Liver (tissue), 3 donors: ENCODE data around the gene PCDH8.

Experiments used
- EGR1 ChIP-seq, 2 donors: IDR thresholded peaks; 2 replicates each; pipeline ENCODE4 v1.6.1; 2016 to 2018; ENCODE audit warnings: antibody characterized with exemption in 2 of 2, low read depth in 2 of 2
- GABPA ChIP-seq, 2 donors: IDR thresholded peaks in 1 of 2; conservative IDR thresholded peaks in 1 of 2; 2 replicates each; pipeline ENCODE4 v1.6.1; 2016; ENCODE audit warnings: antibody characterized with exemption in 2 of 2, mild to moderate bottlenecking in 1 of 2, moderate library complexity in 1 of 2
- HNF4G ChIP-seq: IDR thresholded peaks from 2 replicates; pipeline ENCODE4 v1.6.1; 2016; ENCODE audit warnings: antibody characterized with exemption
- NR2F2 ChIP-seq: IDR thresholded peaks from 2 replicates; pipeline ENCODE4 v1.6.1; 2016; ENCODE audit warnings: antibody characterized with exemption
- RAD21 ChIP-seq, 2 donors: IDR thresholded peaks; 2 replicates each; pipeline ENCODE4 v1.6.1; 2016; ENCODE audit warnings: antibody characterized with exemption in 2 of 2, mild to moderate bottlenecking in 2 of 2
- RXRA ChIP-seq, 2 donors: IDR thresholded peaks; 2 replicates each; pipeline ENCODE4 v1.6.1; 2017 to 2018; ENCODE audit warnings: antibody characterized with exemption in 2 of 2, mild to moderate bottlenecking in 1 of 2
- SP1 ChIP-seq: IDR thresholded peaks from 2 replicates; pipeline ENCODE4 v1.6.1; 2018; ENCODE audit warnings: antibody characterized with exemption, mild to moderate bottlenecking
- TAF1 ChIP-seq: conservative IDR thresholded peaks from 2 replicates; pipeline ENCODE4 v1.6.1; 2016; ENCODE audit warnings: antibody characterized with exemption, mild to moderate bottlenecking
- YY1 ChIP-seq: IDR thresholded peaks from 2 replicates; pipeline ENCODE4 v1.6.1; 2016; ENCODE audit warnings: antibody characterized with exemption, mild to moderate bottlenecking
- TF ChIP-seq, protein P1 (sequence below): fragments of 150-350 bp; IDR thresholded peaks from 2 replicates; pipeline ENCODE4 v1.5.1; 2017; ENCODE audit warnings: improper control_type of control experiment, low read depth, low read length; ENCODE audit not compliant: missing input control
- TF ChIP-seq, protein P2 (sequence below): IDR thresholded peaks from 2 replicates; pipeline ENCODE4 v1.6.1; 2016; ENCODE audit warnings: antibody characterized with exemption, mild to moderate bottlenecking
- TF ChIP-seq, protein P3 (sequence below): IDR thresholded peaks from 2 replicates; pipeline ENCODE4 v1.6.1; 2016; ENCODE audit warnings: antibody characterized with exemption
- TF ChIP-seq, protein P4 (sequence below): IDR thresholded peaks from 2 replicates; pipeline ENCODE4 v1.6.1; 2016; ENCODE audit warnings: antibody characterized with exemption
- TF ChIP-seq, protein P5 (sequence below): IDR thresholded peaks from 2 replicates; pipeline ENCODE4 v1.6.1; 2016; ENCODE audit warnings: antibody characterized with exemption
- donor health status: healthy.
- donor health status: healthy.

DNA sequence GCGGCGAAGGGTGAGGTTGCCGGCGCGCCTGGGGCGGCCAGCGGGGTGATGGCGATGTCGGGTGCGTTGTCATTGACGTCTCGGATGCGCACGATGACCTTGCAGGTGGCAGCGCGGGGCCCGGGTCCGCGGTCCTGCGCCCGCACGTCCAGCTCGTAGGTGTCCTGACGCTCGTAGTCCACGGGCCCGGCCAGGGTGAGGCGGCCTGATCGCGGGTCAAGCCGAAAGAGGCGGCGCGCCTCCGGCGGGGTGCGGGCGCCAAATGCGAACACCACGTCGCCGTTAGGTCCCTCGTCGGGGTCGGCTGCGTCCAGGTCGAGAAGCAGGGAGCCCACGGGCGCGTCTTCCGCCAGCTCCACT, 1.1 kb downstream of the PCDH8 start:
- TF ChIP-seq, protein P1, sequence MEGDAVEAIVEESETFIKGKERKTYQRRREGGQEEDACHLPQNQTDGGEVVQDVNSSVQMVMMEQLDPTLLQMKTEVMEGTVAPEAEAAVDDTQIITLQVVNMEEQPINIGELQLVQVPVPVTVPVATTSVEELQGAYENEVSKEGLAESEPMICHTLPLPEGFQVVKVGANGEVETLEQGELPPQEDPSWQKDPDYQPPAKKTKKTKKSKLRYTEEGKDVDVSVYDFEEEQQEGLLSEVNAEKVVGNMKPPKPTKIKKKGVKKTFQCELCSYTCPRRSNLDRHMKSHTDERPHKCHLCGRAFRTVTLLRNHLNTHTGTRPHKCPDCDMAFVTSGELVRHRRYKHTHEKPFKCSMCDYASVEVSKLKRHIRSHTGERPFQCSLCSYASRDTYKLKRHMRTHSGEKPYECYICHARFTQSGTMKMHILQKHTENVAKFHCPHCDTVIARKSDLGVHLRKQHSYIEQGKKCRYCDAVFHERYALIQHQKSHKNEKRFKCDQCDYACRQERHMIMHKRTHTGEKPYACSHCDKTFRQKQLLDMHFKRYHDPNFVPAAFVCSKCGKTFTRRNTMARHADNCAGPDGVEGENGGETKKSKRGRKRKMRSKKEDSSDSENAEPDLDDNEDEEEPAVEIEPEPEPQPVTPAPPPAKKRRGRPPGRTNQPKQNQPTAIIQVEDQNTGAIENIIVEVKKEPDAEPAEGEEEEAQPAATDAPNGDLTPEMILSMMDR = no peak
- TF ChIP-seq RAD21 (IDR thresholded peaks at IDR 0.05) = no peak
- TF ChIP-seq, protein P2, sequence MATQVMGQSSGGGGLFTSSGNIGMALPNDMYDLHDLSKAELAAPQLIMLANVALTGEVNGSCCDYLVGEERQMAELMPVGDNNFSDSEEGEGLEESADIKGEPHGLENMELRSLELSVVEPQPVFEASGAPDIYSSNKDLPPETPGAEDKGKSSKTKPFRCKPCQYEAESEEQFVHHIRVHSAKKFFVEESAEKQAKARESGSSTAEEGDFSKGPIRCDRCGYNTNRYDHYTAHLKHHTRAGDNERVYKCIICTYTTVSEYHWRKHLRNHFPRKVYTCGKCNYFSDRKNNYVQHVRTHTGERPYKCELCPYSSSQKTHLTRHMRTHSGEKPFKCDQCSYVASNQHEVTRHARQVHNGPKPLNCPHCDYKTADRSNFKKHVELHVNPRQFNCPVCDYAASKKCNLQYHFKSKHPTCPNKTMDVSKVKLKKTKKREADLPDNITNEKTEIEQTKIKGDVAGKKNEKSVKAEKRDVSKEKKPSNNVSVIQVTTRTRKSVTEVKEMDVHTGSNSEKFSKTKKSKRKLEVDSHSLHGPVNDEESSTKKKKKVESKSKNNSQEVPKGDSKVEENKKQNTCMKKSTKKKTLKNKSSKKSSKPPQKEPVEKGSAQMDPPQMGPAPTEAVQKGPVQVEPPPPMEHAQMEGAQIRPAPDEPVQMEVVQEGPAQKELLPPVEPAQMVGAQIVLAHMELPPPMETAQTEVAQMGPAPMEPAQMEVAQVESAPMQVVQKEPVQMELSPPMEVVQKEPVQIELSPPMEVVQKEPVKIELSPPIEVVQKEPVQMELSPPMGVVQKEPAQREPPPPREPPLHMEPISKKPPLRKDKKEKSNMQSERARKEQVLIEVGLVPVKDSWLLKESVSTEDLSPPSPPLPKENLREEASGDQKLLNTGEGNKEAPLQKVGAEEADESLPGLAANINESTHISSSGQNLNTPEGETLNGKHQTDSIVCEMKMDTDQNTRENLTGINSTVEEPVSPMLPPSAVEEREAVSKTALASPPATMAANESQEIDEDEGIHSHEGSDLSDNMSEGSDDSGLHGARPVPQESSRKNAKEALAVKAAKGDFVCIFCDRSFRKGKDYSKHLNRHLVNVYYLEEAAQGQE = no peak
- TF ChIP-seq EGR1 (IDR thresholded peaks at IDR 0.05; ENCODE audit: low read depth in 2 of 2) = no peak
- TF ChIP-seq RXRA (IDR thresholded peaks at IDR 0.05) = no peak
- TF ChIP-seq SP1 = no peak
- TF ChIP-seq NR2F2 = no peak
- no peak for TF ChIP-seq YY1
- TF ChIP-seq, protein P3, sequence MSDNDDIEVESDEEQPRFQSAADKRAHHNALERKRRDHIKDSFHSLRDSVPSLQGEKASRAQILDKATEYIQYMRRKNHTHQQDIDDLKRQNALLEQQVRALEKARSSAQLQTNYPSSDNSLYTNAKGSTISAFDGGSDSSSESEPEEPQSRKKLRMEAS = no peak
- TF ChIP-seq, protein P4, sequence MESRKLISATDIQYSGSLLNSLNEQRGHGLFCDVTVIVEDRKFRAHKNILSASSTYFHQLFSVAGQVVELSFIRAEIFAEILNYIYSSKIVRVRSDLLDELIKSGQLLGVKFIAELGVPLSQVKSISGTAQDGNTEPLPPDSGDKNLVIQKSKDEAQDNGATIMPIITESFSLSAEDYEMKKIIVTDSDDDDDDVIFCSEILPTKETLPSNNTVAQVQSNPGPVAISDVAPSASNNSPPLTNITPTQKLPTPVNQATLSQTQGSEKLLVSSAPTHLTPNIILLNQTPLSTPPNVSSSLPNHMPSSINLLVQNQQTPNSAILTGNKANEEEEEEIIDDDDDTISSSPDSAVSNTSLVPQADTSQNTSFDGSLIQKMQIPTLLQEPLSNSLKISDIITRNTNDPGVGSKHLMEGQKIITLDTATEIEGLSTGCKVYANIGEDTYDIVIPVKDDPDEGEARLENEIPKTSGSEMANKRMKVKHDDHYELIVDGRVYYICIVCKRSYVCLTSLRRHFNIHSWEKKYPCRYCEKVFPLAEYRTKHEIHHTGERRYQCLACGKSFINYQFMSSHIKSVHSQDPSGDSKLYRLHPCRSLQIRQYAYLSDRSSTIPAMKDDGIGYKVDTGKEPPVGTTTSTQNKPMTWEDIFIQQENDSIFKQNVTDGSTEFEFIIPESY = no peak
- TF ChIP-seq, protein P5, sequence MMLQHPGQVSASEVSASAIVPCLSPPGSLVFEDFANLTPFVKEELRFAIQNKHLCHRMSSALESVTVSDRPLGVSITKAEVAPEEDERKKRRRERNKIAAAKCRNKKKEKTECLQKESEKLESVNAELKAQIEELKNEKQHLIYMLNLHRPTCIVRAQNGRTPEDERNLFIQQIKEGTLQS = no peak
- no peak for TF ChIP-seq HNF4G
- no peak for TF ChIP-seq TAF1
- TF ChIP-seq GABPA (IDR thresholded peaks at IDR 0.05 in 1 of 2, conservative IDR thresholded peaks at IDR 0.05 in 1 of 2) = no peak
